Upper lobe of left lung (tissue), 4 donors: ENCODE results near the gene STYXL2.

Source experiments
- POLR2AphosphoS5 ChIP-seq, 2 donors: sonication (generic); formaldehyde crosslinking; IDR thresholded peaks; one replicate each; pipeline ENCODE4 v1.5.1; 2017; ENCODE audit warnings: antibody characterized with exemption in 2 of 2
- TF ChIP-seq, protein P1 (sequence below), 6 experiments: fragments of 450-650 bp in 4 of 6; fragments of 200-600 bp in 2 of 6; sonication (generic) in 2 of 6; IDR thresholded peaks; one replicate each; pipeline ENCODE4 v1.5.1; 2016 to 2019; ENCODE audit warnings: antibody characterized with exemption in 6 of 6

GRCh38 chr1:167081594-167082156 is 12.2 kb upstream of the STYXL2 start:
- TF ChIP-seq, protein P1, sequence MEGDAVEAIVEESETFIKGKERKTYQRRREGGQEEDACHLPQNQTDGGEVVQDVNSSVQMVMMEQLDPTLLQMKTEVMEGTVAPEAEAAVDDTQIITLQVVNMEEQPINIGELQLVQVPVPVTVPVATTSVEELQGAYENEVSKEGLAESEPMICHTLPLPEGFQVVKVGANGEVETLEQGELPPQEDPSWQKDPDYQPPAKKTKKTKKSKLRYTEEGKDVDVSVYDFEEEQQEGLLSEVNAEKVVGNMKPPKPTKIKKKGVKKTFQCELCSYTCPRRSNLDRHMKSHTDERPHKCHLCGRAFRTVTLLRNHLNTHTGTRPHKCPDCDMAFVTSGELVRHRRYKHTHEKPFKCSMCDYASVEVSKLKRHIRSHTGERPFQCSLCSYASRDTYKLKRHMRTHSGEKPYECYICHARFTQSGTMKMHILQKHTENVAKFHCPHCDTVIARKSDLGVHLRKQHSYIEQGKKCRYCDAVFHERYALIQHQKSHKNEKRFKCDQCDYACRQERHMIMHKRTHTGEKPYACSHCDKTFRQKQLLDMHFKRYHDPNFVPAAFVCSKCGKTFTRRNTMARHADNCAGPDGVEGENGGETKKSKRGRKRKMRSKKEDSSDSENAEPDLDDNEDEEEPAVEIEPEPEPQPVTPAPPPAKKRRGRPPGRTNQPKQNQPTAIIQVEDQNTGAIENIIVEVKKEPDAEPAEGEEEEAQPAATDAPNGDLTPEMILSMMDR (IDR thresholded peaks at IDR 0.05): no peak
- no peak for TF ChIP-seq POLR2AphosphoS5 (IDR thresholded peaks at IDR 0.05)
